GM23248 (cell line): ENCODE measurements around the gene FTO. TPM values are rescaled to one million over a fixed set of nuclear protein-coding genes. Genes with fewer than 3 reads are reported as not detected.

Experiments
- DNase-seq: peaks from one replicate; pipeline ENCODE4 v3.0.0-alpha.2; 2015
- H2AFZ ChIP-seq: fragments of 200-600 bp; sonication (generic); 2 replicates; pipeline ENCODE4 v1.6.1; 2016; ENCODE audit warnings: antibody characterized with exemption
- H3F3A ChIP-seq: fragments of 200-600 bp; sonication (generic); 2 replicates; pipeline ENCODE4 v1.6.1; 2016; ENCODE audit warnings: mild to moderate bottlenecking, antibody characterized with exemption, mixed run types; ENCODE audit not compliant: insufficient read depth
- H3K27ac ChIP-seq: fragments of 200-600 bp; sonication (generic); 2 replicates; pipeline ENCODE4 v1.5.1; 2016; ENCODE audit warnings: mild to moderate bottlenecking
- H3K27me3 ChIP-seq: fragments of 200-600 bp; sonication (generic); replicated peaks from 2 replicates; pipeline ENCODE4 v1.6.1; 2016; ENCODE audit warnings: mild to moderate bottlenecking; ENCODE audit not compliant: insufficient read depth
- H3K36me3 ChIP-seq: fragments of 200-600 bp; sonication (generic); 2 replicates; pipeline ENCODE4 v1.6.1; 2016; ENCODE audit warnings: low read depth, mild to moderate bottlenecking
- H3K4me1 ChIP-seq: fragments of 200-600 bp; sonication (generic); 2 replicates; pipeline ENCODE4 v1.6.1; 2016; ENCODE audit warnings: mild to moderate bottlenecking; ENCODE audit not compliant: insufficient read depth
- H3K4me2 ChIP-seq: fragments of 200-600 bp; sonication (generic); one replicate; pipeline ENCODE4 v1.6.1; 2016; ENCODE audit warnings: mild to moderate bottlenecking; ENCODE audit not compliant: unreplicated experiment
- H3K4me3 ChIP-seq: fragments of 200-600 bp; sonication (generic); 2 replicates; pipeline ENCODE4 v1.5.1; 2016; ENCODE audit warnings: mild to moderate bottlenecking
- H3K79me2 ChIP-seq: fragments of 200-600 bp; sonication (generic); 2 replicates; pipeline ENCODE4 v1.6.1; 2016; ENCODE audit warnings: mild to moderate bottlenecking; ENCODE audit not compliant: insufficient read depth
- H3K9ac ChIP-seq: fragments of 200-600 bp; sonication (generic); 2 replicates; pipeline ENCODE4 v1.6.1; 2016; ENCODE audit warnings: mild to moderate bottlenecking
- H3K9me2 ChIP-seq: fragments of 200-600 bp; sonication (generic); 2 replicates; pipeline ENCODE4 v1.6.1; 2016; ENCODE audit warnings: mixed run types, mild to moderate bottlenecking, moderate library complexity; ENCODE audit not compliant: insufficient read depth
- H3K9me3 ChIP-seq: fragments of 200-600 bp; sonication (generic); one replicate; pipeline ENCODE4 v1.6.1; 2017; ENCODE audit warnings: low read depth
- H4K20me1 ChIP-seq: fragments of 200-600 bp; sonication (generic); 2 replicates; pipeline ENCODE4 v1.6.0; 2016; ENCODE audit not compliant: insufficient read depth
- EZH2 ChIP-seq: fragments of 200-600 bp; sonication (generic); IDR thresholded peaks from 2 replicates; pipeline ENCODE4 v1.6.1; 2018; ENCODE audit warnings: antibody characterized with exemption, mild to moderate bottlenecking; ENCODE audit not compliant: insufficient read depth, poor library complexity, severe bottlenecking
- EZH2phosphoT487 ChIP-seq: fragments of 200-600 bp; sonication (generic); IDR thresholded peaks from 2 replicates; pipeline ENCODE4 v1.6.1; 2018; ENCODE audit warnings: antibody characterized with exemption, moderate library complexity, mild to moderate bottlenecking, low read depth; ENCODE audit not compliant: insufficient read depth
- WGBS, 2 experiments: methylation state at CpG; one replicate each; pipeline ENCODE4 v1.1.6; 2015 to 2017; ENCODE audit warnings: low lambda C conversion rate in 2 of 2, low coverage in 1 of 2; ENCODE audit errors: missing lambda C conversion rate in 2 of 2; 5-methylcytosine and 5-hydroxymethylcytosine counted together
- in situ Hi-C: fragments of 300-500 bp; cut with MboI; formaldehyde crosslinking; loops from 2 replicates; pipeline ENCODE4 v1.15.0; 2020
- polyA plus RNA-seq: library from polyadenylated mRNA; unstranded; fragments of >200 nt; fragmentation: Nextera tagmentation; extraction: Ambion mirVana; gene quantifications from 2 replicates; pipeline ENCODE4 v1.2.1, GENCODE V29; 2016
- total RNA-seq: library from RNA; depleted of rRNA; stranded (reverse); fragments of >200 nt; shearing (Covaris generic); gene quantifications from 2 replicates; pipeline ENCODE4 v1.2.3, GENCODE V29; 2014

FTO gene
- total and polyA plus RNA-seq, 2 experiments from 2014 or later = 85.3 to 99.2 TPM

DNA sequence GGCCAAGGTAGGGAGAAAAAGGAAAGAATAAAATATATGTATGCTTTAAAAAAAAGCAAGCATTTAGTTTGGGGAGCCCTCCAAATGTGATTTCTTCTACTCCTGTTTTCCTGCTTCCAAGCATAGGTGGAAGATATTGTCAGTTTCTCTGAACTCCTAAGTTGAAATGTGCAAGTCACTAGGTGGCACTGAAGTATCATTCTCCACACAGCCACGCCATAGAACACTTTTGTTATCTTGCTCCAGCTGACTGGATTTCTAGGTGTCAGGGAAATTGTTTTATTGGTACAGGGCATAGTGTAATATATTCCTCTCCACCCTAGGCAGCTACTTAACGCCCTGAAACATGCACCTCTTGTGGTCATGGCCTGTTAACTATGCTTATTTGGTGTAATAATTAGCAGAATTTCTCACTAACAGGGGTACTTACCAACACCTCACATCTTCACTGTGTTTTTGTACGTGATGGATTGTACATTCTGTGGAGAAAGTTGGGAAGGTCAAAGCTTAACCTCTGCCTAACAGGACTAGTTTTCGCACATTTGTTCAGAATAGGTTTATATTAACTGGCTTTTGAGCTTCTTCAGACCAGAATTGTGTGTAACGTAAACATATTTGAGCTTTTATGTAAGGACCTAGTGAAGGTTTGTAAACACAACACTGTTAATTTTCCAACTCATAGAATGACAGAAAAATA lies 69.3 kb downstream of the FTO start:
- peaks cover 79% of the 10 kb centered on the region for H3K79me2 ChIP-seq
- H3K27ac ChIP-seq = peak overlapping the region; percentile 42
- H3K9me3 ChIP-seq = no peaks in the 10 kb centered on the region
- no peaks in the 10 kb centered on the region for H3K27me3 ChIP-seq
- in situ Hi-C loops = loop anchor here (10.0 kb wide), 1 partner anchor 402 kb away; no protein-coding TSS in a partner anchor
- H3K9me2 ChIP-seq = no peaks in the 10 kb centered on the region
- H3K4me1 ChIP-seq = peaks cover 98% of the 10 kb centered on the region
- peak overlapping the region; percentile 46 for H3K4me2 ChIP-seq
- TF ChIP-seq EZH2 (no peak), EZH2phosphoT487 (no peak)
- 0 out of 2 replicates have a peak overlapping the region, but pooled peaks have one; percentile 18 for H3K4me3 ChIP-seq
- 30 to 35% methylated on average over 5 of the region's 5 CpGs for WGBS, 2 experiments
- peak; percentile 86 for DNase-seq
- H4K20me1 ChIP-seq = no peaks in the 10 kb centered on the region
- H3F3A ChIP-seq = peaks cover 72% of the 10 kb centered on the region
- H3K36me3 ChIP-seq = no peaks in the 10 kb centered on the region
- H3K9ac ChIP-seq = peak overlapping the region; percentile 18; the same call in 1 of the 2 replicates
- H2AFZ ChIP-seq = no peak overlapping the region

DNA sequence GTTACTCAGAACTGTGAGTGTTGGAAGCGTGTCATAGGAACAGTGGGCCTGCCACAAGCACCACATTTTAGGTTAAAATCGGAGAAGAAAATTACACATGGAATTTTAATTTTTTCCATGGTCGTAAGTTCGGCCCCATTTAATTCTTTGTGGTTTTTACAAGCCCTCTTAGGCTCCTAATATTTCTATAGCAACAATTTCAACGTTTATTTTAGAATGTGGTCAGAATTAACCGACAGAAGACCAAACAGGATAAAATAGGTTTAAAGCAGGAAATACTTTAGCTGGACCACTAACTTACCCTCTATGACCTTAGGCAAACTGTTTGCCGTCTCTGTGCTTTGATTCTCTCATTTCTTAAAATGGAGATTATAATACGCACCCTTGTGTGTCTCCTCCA lies 69.9 kb downstream of the FTO start:
- no peaks in the 10 kb centered on the region for H3K9me2 ChIP-seq
- H2AFZ ChIP-seq = no peak overlapping the region
- H3K27me3 ChIP-seq = no peaks in the 10 kb centered on the region
- in situ Hi-C loops = loop anchor here (10.0 kb wide), 1 partner anchor 401 kb away; no protein-coding TSS in a partner anchor
- H3K9me3 ChIP-seq = no peaks in the 10 kb centered on the region
- H3K4me1 ChIP-seq = peaks cover 100% of the 10 kb centered on the region
- no peaks in the 10 kb centered on the region for H3K36me3 ChIP-seq
- TF ChIP-seq EZH2 = no peak
- no peak for TF ChIP-seq EZH2phosphoT487
- H3K79me2 ChIP-seq = peaks cover 84% of the 10 kb centered on the region
- peaks cover 72% of the 10 kb centered on the region for H3F3A ChIP-seq
- 35 to 37% methylated on average over 8 of the region's 8 CpGs for WGBS, 2 experiments
- DNase-seq = peak; percentile 37
- H3K4me2 ChIP-seq = peak overlapping the region; percentile 46
- H3K4me3 ChIP-seq = 0 out of 2 replicates have a peak overlapping the region, but pooled peaks have one; percentile 18
- peak overlapping the region; percentile 18; the same call in 1 of the 2 replicates for H3K9ac ChIP-seq
- peak overlapping the region; percentile 42 for H3K27ac ChIP-seq
- no peaks in the 10 kb centered on the region for H4K20me1 ChIP-seq

DNA sequence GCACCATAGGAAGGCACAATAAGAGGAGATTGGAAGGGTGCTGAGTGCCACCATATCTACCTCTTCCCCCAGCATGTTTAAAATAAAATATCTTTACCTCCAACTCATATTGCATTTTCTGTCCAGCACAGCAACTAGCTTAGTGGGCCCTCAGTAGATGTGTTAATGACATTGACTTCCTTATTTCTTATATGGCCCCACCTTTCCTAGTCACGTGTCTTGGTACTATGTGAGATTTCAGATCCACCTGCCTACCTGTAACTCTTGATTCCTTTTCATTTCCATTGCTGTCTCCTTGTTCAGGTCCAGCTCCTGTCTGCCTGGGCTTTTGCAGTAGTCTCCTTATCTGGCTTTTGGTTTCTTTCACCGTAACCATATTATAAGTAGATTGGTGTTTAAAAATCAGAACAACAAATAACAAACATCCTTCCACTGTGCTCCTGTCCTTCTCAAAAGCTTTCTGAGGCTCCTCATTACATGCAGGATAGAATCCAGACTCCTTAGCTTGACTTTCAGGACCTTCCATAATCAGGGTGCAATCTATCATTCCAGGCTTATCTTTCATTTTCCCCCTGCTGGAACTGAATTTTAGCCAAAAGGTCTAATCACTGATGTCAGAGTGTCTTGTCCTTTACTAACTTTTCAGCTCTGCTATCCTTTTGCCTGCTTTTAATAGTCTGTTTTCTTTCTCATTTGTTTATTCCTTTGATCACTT lies 71.3 kb downstream of the FTO start:
- peak overlapping the region; percentile 52 for H3K9ac ChIP-seq
- peaks cover 59% of the 10 kb centered on the region for H3F3A ChIP-seq
- peaks cover 90% of the 10 kb centered on the region for H3K4me1 ChIP-seq
- in situ Hi-C loops = loop anchor here (10.0 kb wide), 1 partner anchor 400 kb away; no protein-coding TSS in a partner anchor
- no peak for TF ChIP-seq EZH2phosphoT487
- TF ChIP-seq EZH2 = no peak
- no peaks in the 10 kb centered on the region for H3K9me3 ChIP-seq
- H3K4me3 ChIP-seq = peak overlapping the region; percentile 31; the same call in 1 of the 2 replicates
- no peaks in the 10 kb centered on the region for H3K27me3 ChIP-seq
- no peaks in the 10 kb centered on the region for H3K36me3 ChIP-seq
- WGBS, 2 experiments = 92 to 100% methylated on average over 2 of the region's 2 CpGs
- peak overlapping the region; percentile 63 for H3K4me2 ChIP-seq
- no peak for DNase-seq
- H3K27ac ChIP-seq = peak overlapping the region; percentile 73
- H3K79me2 ChIP-seq = peaks cover 86% of the 10 kb centered on the region
- no peaks in the 10 kb centered on the region for H4K20me1 ChIP-seq
- no peak overlapping the region for H2AFZ ChIP-seq
- H3K9me2 ChIP-seq = no peaks in the 10 kb centered on the region

DNA sequence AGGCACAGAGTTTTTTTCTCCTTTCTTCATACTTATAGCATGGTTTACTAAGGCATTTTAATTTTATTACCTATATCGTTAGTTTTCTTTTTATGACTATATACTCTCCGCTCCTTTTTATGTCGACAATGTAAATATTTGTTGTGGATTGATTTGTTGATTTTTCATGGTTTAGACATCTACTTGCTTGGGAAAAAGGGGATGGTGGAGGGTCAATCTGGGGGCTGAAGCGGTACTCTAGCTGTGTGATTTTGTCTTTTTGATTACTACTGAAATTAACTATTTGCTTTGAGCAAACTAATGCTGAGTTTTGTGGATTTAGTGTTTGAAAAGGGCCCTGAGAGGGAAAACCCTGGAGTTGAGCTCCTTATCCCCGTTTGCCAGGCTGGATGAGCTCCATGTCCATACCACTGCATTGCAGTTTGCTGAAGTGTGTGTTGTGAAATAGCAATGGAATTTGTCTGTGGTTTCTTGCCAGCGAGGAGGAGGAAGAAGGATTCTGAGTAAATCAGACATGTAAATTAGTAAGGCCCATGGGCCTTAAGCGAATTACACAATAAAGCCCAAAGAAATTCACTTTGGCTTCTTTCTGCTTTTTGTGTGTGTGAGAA lies 72.0 kb downstream of the FTO start:
- no peak overlapping the region for H2AFZ ChIP-seq
- peak overlapping the region; percentile 73 for H3K27ac ChIP-seq
- no peak for TF ChIP-seq EZH2
- TF ChIP-seq EZH2phosphoT487 = no peak
- H3K9me2 ChIP-seq = no peaks in the 10 kb centered on the region
- 31 to 34% methylated on average over 7 of the region's 7 CpGs for WGBS, 2 experiments
- no peaks in the 10 kb centered on the region for H3K9me3 ChIP-seq
- peak overlapping the region; percentile 63 for H3K4me2 ChIP-seq
- H3K9ac ChIP-seq = peak overlapping the region; percentile 52
- H3K79me2 ChIP-seq = peaks cover 86% of the 10 kb centered on the region
- peaks cover 54% of the 10 kb centered on the region for H3F3A ChIP-seq
- in situ Hi-C loops = loop anchor here (10.0 kb wide), 1 partner anchor 399 kb away; no protein-coding TSS in a partner anchor
- H3K27me3 ChIP-seq = no peaks in the 10 kb centered on the region
- DNase-seq = peak; percentile 94
- H4K20me1 ChIP-seq = no peaks in the 10 kb centered on the region
- no peaks in the 10 kb centered on the region for H3K36me3 ChIP-seq
- H3K4me1 ChIP-seq = peaks cover 84% of the 10 kb centered on the region
- peak overlapping the region; percentile 31 for H3K4me3 ChIP-seq
